Hindlimb muscle (tissue), 1 donor: ENCODE data around the gene FBXW8. TPM values are rescaled to one million over a fixed set of nuclear protein-coding genes. Genes with fewer than 3 reads are reported as not detected.
A peak's percentile ranks its signal among the peaks of the same experiment; 100 is the strongest.

Source experiments
- DNase-seq: peaks from one replicate; pipeline ENCODE4 v3.0.0-alpha.2; 2013
- polyA plus RNA-seq: library from polyadenylated mRNA; unstranded; fragments of 120-200 nt; gene quantifications from one replicate; pipeline ENCODE4 v1.2.1, GENCODE V29; 2013; ENCODE audit not compliant: insufficient read length

Gene FBXW8
- polyA plus RNA-seq, 1 donor, result 16.3 TPM

DNA sequence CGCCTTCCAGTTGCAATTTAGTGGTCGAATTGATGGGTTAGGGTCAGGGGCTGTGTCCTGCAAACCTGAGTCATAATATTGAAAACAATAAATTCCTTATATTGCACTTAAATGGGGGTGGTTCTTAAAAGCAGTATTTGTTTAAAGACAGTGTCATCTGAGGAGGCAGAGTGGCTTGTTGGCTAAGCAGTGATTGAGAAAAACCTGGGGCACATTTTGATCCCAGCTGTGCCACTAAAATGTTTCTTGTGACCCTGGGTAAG lies 48.4 kb downstream of the FBXW8 start:
- no peak for DNase-seq

- DNase-seq, result no peak
Observed at GRCh38 chr12:116959845-116960514, 49.2 kb downstream of the FBXW8 start.

DNA sequence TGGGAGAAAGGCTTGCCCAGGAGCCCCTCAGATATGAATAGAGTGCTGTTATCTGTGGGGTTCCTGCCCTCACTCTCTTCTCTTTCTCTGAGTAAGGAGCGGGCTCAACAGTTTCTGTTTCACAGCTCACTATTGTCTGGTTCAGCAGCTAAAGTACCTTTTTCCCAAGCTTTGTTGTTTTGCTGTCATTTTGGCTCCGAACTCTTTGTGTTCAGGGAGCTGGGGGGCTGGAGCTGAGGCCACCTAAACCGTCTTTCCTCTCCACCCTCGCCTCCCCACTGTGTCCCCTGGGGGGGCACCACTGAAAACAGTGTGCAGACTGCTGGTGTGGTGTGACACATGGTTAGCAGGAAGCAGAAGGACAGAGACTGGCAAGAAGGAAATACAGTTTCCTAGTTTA lies 51.4 kb downstream of the FBXW8 start:
- DNase-seq, result no peak

DNA sequence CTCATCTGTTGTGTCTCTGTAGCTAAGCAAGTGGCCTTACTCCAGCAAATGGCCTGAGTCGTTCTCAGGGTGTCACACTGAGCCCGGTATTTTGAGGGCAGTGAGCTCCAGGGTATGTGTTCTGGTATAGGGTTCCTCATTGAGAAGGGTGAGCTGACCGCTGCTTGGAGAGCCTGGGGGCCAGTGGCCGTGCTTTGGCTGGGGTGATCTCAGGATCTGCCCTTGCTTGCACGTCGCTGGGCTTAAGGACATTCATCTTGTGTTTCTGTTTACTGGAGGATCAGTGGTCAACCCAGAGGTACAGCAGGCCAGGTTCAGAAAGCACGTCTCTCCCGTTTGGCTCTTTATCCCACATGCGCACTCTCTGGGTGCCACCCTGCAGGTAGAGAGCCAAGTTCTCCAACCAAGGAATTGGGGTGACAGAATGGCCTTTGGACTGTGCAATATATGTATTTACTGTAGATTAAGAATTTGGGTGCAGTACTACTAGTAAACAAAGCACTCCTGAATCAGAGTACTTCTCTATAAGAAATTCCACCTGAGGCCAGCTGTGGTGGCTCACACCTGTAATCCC lies 52.1 kb downstream of the FBXW8 start:
- no peak for DNase-seq

- DNase-seq, result no peak
Observed at GRCh38 chr12:116964054-116965050, 53.6 kb downstream of the FBXW8 start.

GRCh38 chr12:116968986-116969385 lies 58.2 kb downstream of the FBXW8 start:
- no peak for DNase-seq

DNA sequence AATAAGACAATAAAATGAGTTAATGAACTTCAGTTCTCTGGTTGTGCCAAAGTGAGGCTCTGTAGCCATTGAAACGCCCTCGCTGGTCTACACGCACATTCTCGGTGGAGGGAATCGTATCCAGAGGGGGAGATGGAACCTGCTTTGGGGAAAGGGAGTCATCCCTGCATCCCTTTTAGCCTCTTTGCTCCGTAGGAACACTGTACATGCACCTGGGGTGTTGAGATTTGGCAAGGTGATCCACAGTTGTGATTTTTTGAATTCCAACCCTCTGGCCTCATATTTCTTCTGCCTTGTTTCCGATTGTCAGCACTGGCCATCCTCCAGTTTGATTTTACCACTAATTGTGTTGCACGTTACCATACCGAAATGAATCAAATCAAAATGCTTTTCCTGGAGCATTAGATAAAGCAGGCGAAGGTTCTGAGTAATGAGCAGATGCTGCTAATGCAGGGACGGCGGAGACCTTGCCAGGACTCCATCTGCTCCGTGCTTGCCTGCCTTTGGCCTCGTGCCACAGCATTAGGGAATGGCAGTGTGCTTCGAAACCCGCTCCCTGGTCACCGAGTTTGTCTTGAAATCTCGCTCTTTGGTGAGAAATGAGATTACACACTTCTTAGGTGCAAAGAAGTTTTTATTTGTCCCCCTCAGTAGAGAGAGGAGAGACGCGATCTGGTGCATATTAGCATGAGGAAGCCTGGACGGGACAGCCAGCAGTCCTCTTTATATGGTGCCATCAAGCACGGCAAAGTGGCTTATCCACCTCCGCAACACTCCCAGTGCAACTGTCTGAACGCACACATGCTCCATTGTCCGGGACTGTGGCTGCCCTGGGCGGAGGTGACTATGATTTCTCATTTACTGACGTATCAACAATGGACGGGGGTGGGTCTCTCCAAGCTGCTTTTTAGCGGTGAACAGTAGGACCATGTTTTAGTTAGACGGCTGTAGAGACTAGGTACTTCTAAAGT lies 59.1 kb downstream of the FBXW8 start:
- DNase-seq, result peak; percentile 34

- no peak for DNase-seq
Observed at GRCh38 chr12:116971222-116971621, 60.5 kb downstream of the FBXW8 start.

DNA sequence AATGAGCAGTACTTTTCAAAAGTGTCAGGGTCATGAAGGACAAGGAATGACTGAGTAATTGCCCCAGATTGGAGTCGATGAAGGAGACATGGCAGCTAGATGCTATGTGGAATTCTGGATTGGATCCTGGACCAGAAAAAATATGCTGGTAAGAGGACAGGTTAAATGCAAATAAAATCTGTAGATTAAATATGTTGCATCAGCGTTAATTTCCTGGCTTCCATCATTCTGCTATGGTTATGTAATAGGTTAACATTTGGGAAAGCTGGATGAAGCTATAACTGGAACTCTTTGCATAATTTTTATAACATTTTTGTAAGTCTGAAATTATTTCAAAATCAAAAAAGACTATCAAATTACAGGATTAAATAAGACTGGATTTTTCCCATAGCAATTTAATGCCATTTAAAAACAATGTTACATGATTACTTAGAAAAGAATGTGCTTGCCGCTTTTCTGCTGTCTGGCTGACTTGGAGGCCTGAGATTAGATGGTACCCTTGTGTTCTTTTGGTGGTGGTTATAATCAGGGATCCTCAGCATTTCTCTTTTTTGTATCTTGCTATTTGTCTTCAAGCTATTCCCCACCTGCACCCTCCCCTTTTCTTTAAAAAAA lies 65.1 kb downstream of the FBXW8 start:
- no peak for DNase-seq

GRCh38 chr12:116977465-116978380 lies 67.0 kb downstream of the FBXW8 start:
- DNase-seq, result no peak

DNA sequence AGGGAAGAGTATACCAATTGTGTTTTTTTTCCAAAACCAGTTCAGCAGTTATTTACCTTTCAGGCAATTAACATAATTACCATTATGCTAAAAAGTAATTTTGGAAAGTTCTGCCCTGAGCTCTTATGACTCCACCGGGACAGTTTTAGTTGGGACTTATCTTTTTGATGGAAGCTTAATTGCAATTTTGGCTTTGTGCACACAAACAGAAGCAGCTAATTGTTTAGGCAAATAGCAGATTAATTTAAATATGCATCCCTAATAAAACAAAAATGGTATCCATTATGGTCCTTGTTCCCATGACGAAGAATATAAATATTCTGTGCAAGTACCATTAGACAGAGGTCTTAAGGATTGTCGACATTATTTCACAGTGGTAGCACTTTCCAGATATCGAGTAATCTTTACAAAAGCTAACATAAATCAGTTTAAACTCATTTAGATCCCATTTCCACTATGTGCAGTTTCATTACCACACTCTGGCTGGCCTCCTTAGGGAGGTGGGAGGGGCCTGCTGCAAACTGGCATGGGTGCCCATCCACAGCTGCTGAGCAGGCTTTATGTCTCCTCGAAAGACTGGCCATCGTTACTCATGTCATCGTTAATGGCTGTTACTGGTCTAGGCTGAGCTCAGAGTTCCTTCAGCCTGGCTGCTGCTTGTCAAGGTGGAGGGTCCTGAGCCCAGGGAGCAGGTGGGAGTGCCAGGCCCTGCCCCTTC lies 68.2 kb downstream of the FBXW8 start:
- DNase-seq, result no peak

- no peak for DNase-seq
Observed at GRCh38 chr12:116980083-116980482, 69.3 kb downstream of the FBXW8 start.

- DNase-seq, result no peak
Observed at GRCh38 chr12:116982791-116983411, 72.2 kb downstream of the FBXW8 start.

GRCh38 chr12:116984098-116984497 lies 73.3 kb downstream of the FBXW8 start:
- DNase-seq, result no peak

- DNase-seq, result no peak
Observed at GRCh38 chr12:116990329-116990728, 79.6 kb downstream of the FBXW8 start.

GRCh38 chr12:116990971-116991966 lies 80.5 kb downstream of the FBXW8 start:
- DNase-seq, result no peak

GRCh38 chr12:116996093-116996492 lies 85.3 kb downstream of the FBXW8 start:
- DNase-seq, result peak; percentile 53

- DNase-seq, result no peak
Observed at GRCh38 chr12:116996621-116997020, 85.9 kb downstream of the FBXW8 start.
